CD4-positive, alpha-beta T cell (primary cell): ENCODE measurements around the gene USP26. TPM values are rescaled to one million over a fixed set of nuclear protein-coding genes. Genes with fewer than 3 reads are reported as not detected.
"Not testable (repeated sequence)": the region's sequence is repeated elsewhere in the genome, so short reads cannot be mapped to it uniquely, and the experiment has no call there.

Source experiments
- ATAC-seq: fragments of 200-7000 bp; cut with Tn5 transposase; one replicate; pipeline ENCODE4 v1.10.0; 2022; ENCODE audit warnings: mild to moderate bottlenecking; ENCODE audit not compliant: poor library complexity
- CTCF ChIA-PET: fragments of 350-600 bp; sonication (Branson Sonifier 250); formaldehyde crosslinking; loops from one replicate; lab custom pipeline; 2021; ENCODE audit warnings: antibody characterized with exemption, inconsistent platforms; lab: Charles Lee
- POLR2A ChIA-PET: fragments of 350-600 bp; sonication (Branson Sonifier 250); formaldehyde crosslinking; loops from one replicate; lab custom pipeline; 2021; ENCODE audit warnings: antibody characterized with exemption, inconsistent platforms; lab: Charles Lee
- DNase-seq, 14 experiments: peaks; one replicate each; pipeline ENCODE4 v3.0.0-alpha.2; 2013 to 2020; ENCODE audit warnings: mixed read lengths in 2 of 14
- H3K27ac ChIP-seq, 2 donors: one replicate each; pipeline versions ENCODE4 v1.5.1 to v1.7.0; 2013; ENCODE audit warnings: low read length in 2 of 2, low read depth in 1 of 2, mild to moderate bottlenecking in 1 of 2
- H3K27me3 ChIP-seq, 2 experiments: 1 replicate in 1 of 2; 2 replicates in 1 of 2; pipeline versions ENCODE4 v1.6.1 to v1.7.0; 2013; ENCODE audit warnings: low read length in 2 of 2, control low read depth in 1 of 2, mild to moderate bottlenecking in 1 of 2, moderate library complexity in 1 of 2; ENCODE audit not compliant: insufficient read depth in 2 of 2, control insufficient read depth in 1 of 2
- H3K36me3 ChIP-seq: one replicate; pipeline ENCODE4 v1.6.1; 2013; ENCODE audit warnings: low read length, control low read depth; ENCODE audit not compliant: insufficient read depth
- H3K4me1 ChIP-seq: one replicate; pipeline ENCODE4 v1.6.1; 2013; ENCODE audit warnings: low read length, control low read depth; ENCODE audit not compliant: insufficient read depth
- H3K4me3 ChIP-seq: one replicate; pipeline ENCODE4 v1.5.1; 2013; ENCODE audit warnings: mild to moderate bottlenecking, low read length, moderate library complexity
- H3K9me3 ChIP-seq, 2 experiments: 1 replicate in 1 of 2; 2 replicates in 1 of 2; pipeline versions ENCODE4 v1.6.1 to v1.7.0; 2013; ENCODE audit warnings: low read length in 2 of 2, mild to moderate bottlenecking in 2 of 2, control low read depth in 1 of 2, moderate library complexity in 1 of 2; ENCODE audit not compliant: control insufficient read depth in 1 of 2, insufficient read depth in 1 of 2
- H3K27ac Mint-ChIP-seq: one replicate; pipeline ENCODE4 v1.8.0; 2020; ENCODE audit warnings: mixed read lengths
- H3K27me3 Mint-ChIP-seq: one replicate; pipeline ENCODE4 v1.8.0; 2021; ENCODE audit warnings: mixed read lengths
- H3K36me3 Mint-ChIP-seq: one replicate; pipeline ENCODE4 v1.8.0; 2021; ENCODE audit warnings: low read depth, mixed read lengths
- H3K4me1 Mint-ChIP-seq: one replicate; pipeline ENCODE4 v1.8.0; 2021; ENCODE audit warnings: low read depth, mixed read lengths
- H3K4me3 Mint-ChIP-seq: one replicate; pipeline ENCODE4 v1.8.0; 2020; ENCODE audit warnings: mild to moderate bottlenecking, mixed read lengths
- H3K9me3 Mint-ChIP-seq: one replicate; pipeline ENCODE4 v1.8.0; 2020; ENCODE audit warnings: mixed read lengths
- CTCF ChIP-seq: fragments of 200-600 bp; IDR thresholded peaks from one replicate; pipeline ENCODE4 v1.8.0; 2022; ENCODE audit warnings: antibody characterized with exemption, mild to moderate bottlenecking
- intact Hi-C, 2 experiments: fragments of 100-400 bp; cut with DNase I in 1 of 2; cut with micrococcal nuclease in 1 of 2; formaldehyde crosslinking; loops; one replicate each; pipeline versions ENCODE4 v1.15.1 to v1.9.0; 2023 to 2025; cut with DNase I, micrococcal nuclease
- total RNA-seq, 174 experiments: library from RNA in 2 of 174; stranded (reverse) in 2 of 174; gene quantifications; one replicate each; pipeline ENCODE4 v1.2.3 and lab custom pipeline; 2021 to 2026

USP26 gene
- total RNA-seq, 2 experiments from 2014 or later, result not detected

GRCh38 chrX:133046601-133047000 lies 50.3 kb downstream of the USP26 start:
- Mint-ChIP-seq H3K27me3 (peaks cover 4% of the 10 kb centered on the region), H3K4me1 (no peaks in the 10 kb centered on the region), H3K9me3 (no peaks in the 10 kb centered on the region), H3K36me3 (no peaks in the 10 kb centered on the region), H3K27ac (no peak overlapping the region), H3K4me3 (no peak overlapping the region)
- H3K4me1 ChIP-seq, result no peaks in the 10 kb centered on the region
- no peaks in the 10 kb centered on the region for H3K36me3 ChIP-seq
- TF ChIP-seq CTCF, result no peak
- no peak overlapping the region for H3K4me3 ChIP-seq
- POLR2A ChIA-PET, result no interaction called here
- intact Hi-C loops, result no loop called here
- H3K27me3 ChIP-seq, result no peaks in the 10 kb centered on the region
- H3K9me3 ChIP-seq, result no peaks in the 10 kb centered on the region
- CTCF ChIA-PET, result no interaction called here
- H3K27ac ChIP-seq, result no peak overlapping the region
- ATAC-seq (no peak), DNase-seq (no peak)

- H3K4me1 ChIP-seq, result no peaks in the 10 kb centered on the region
- ATAC-seq (no peak), DNase-seq (no peak)
- no peak overlapping the region for H3K27ac Mint-ChIP-seq
- no peaks in the 10 kb centered on the region for H3K27me3 ChIP-seq
- peaks cover 1% of the 10 kb centered on the region for H3K27me3 Mint-ChIP-seq
- H3K27ac ChIP-seq, result no peak overlapping the region
- TF ChIP-seq CTCF, result no peak
- H3K4me3 ChIP-seq, result no peak overlapping the region
- CTCF ChIA-PET, result no interaction called here
- no peaks in the 10 kb centered on the region for H3K36me3 ChIP-seq
- H3K36me3 Mint-ChIP-seq, result no peaks in the 10 kb centered on the region
- no peak overlapping the region for H3K4me3 Mint-ChIP-seq
- no peaks in the 10 kb centered on the region for H3K4me1 Mint-ChIP-seq
- POLR2A ChIA-PET, result no interaction called here
- no peaks in the 10 kb centered on the region for H3K9me3 ChIP-seq
- H3K9me3 Mint-ChIP-seq, result no peaks in the 10 kb centered on the region
- intact Hi-C loops, result no loop called here
Measured at GRCh38 chrX:133045986-133046385, 50.9 kb downstream of the USP26 start.

GRCh38 chrX:133044145-133044786 lies 52.6 kb downstream of the USP26 start:
- H3K4me1 ChIP-seq, DNase-seq, H3K4me1 Mint-ChIP-seq, H3K36me3 Mint-ChIP-seq, H3K36me3 ChIP-seq, intact Hi-C loops, H3K27me3 ChIP-seq, H3K27ac Mint-ChIP-seq, ATAC-seq, H3K27me3 Mint-ChIP-seq, H3K27ac ChIP-seq, H3K4me3 ChIP-seq, H3K9me3 ChIP-seq, H3K4me3 Mint-ChIP-seq, H3K9me3 Mint-ChIP-seq, CTCF ChIA-PET, POLR2A ChIA-PET: not testable (repeated sequence)

- Histone ChIP-seq H3K27me3 (no peaks in the 10 kb centered on the region), H3K4me1 (no peaks in the 10 kb centered on the region), H3K27ac (no peak overlapping the region), H3K36me3 (no peaks in the 10 kb centered on the region), H3K9me3 (no peaks in the 10 kb centered on the region), H3K4me3 (no peak overlapping the region)
- TF ChIP-seq CTCF, result no peak
- Mint-ChIP-seq H3K4me1 (no peaks in the 10 kb centered on the region), H3K27me3 (peaks cover 5% of the 10 kb centered on the region), H3K27ac (no peak overlapping the region), H3K4me3 (no peak overlapping the region), H3K36me3 (no peaks in the 10 kb centered on the region), H3K9me3 (peaks cover 5% of the 10 kb centered on the region)
- ChIA-PET POLR2A (no interaction called here), CTCF (no interaction called here)
- DNase-seq, result no peak
- ATAC-seq, result no peak
- intact Hi-C loops, result no loop called here
Measured at GRCh38 chrX:133042260-133042659, 54.6 kb downstream of the USP26 start.
